Measurements from ENCODE around the gene BANF1.

GRCh38 chr11:66047541-66048365, 45.5 kb downstream of the BANF1 start:
- TF ChIP-seq CTCF (conservative IDR thresholded peaks at IDR 0.05; ENCODE audit: low read depth, low read length) (no peak), EZH2phosphoT487 (IDR thresholded peaks at IDR 0.05; ENCODE audit: borderline replicate concordance, low read length) (no peak)

Data from PC-3 (cell line).